ENCODE data around the gene HRH4.

- TF ChIP-seq KLF5 (IDR thresholded peaks at IDR 0.05; ENCODE audit: partially characterized antibody), result no peak
- no peak for TF ChIP-seq EZH2 (IDR thresholded peaks at IDR 0.05; ENCODE audit: borderline replicate concordance, control insufficient read depth, low read depth, low read length)
- TF ChIP-seq BRCA1 (IDR thresholded peaks at IDR 0.05; ENCODE audit: low read depth, low read length), result no peak
- no peak for TF ChIP-seq CTCF (IDR thresholded peaks at IDR 0.05 in 2 of 3, conservative IDR thresholded peaks at IDR 0.05 in 1 of 3; ENCODE audit: control insufficient read depth in 2 of 3, extremely low read depth in 1 of 3, insufficient read depth in 1 of 3, low read depth in 3 of 3, low read length in 3 of 3)
- TF ChIP-seq MAX (IDR thresholded peaks at IDR 0.05; ENCODE audit: low read depth, low read length), result no peak
- no peak for TF ChIP-seq RFX5 (IDR thresholded peaks at IDR 0.05; ENCODE audit: low read depth, low read length)
- TF ChIP-seq POLR2AphosphoS5 (IDR thresholded peaks at IDR 0.05; ENCODE audit: low read length), result no peak
- no peak for TF ChIP-seq CHD2 (IDR thresholded peaks at IDR 0.05; ENCODE audit: borderline replicate concordance, low read depth, low read length)
- no peak for TF ChIP-seq BCL11A (IDR thresholded peaks at IDR 0.05; ENCODE audit: low read depth, low read length)
Observed at GRCh38 chr18:24509435-24509834, 49.0 kb downstream of the HRH4 start.

Measured in GM12878 (cell line).